NCI-H526 (cell line): ENCODE results near the gene IGSF8.
"Not testable (repeated sequence)": the region's sequence is repeated elsewhere in the genome, so short reads cannot be mapped to it uniquely, and the experiment has no call there.

Experiments
- DNase-seq, 2 experiments: peaks; one replicate each; lab custom pipeline; 2025; lab: John Stamatoyannopoulos, UW

Gene IGSF8

DNA sequence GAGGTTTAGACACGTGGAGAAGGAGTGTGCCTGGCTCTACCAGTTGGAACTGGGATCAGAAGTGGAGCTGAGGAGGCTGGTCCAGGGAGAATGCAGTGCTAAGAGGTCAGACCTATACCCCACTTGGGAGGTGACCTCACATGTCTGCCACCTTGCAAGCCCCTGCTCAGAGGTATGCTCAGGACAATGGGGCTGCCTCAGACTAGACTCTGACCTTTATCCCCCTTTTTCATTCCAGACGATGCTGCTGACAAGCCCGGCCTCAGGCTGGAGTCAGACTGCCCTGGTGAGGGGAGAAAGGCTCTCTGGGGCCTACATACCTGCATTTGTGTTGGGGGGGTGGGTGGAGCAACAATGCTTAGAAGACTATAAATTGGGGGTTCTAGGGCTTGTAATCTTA, 33.7 kb downstream of the IGSF8 start:
- DNase-seq, result no peak

DNA sequence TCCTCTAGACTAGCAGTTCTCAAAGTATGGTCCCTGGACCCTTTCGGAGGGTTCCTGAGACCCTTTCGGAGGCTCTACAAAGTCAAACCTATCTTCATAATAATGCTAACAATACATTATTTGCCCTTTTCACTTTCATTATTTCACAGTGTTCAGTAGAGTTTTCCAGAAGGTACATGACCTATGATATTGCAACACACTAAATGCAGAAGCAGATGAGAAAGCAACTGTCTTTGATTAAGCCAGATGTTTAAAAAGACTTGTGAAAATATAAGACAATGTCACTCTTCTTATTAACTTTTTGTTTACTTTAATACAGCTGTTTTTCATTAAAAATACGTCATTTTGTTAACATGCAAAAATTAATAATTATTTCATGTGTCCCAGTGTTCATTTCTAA, 34.3 kb downstream of the IGSF8 start:
- no peak for DNase-seq

DNA sequence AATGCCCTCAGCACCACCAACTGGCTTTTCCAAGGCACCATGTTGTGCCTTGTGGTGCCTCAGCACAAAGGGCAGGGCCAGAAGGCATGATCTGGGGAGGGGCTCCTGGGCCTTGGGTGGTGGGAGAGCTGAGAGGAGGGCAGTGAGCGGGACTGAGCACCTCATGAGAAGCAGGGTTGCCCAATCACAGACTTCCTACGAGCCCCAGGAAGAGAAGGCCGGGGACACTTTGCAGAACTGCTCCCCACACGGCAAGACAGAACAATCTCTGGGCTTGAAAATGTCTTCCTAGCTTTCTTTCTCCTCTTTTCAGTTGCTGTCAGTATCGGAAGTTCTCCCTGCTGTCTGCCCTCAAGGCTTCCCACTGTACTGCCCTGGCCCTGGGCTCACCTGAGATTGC, 35.2 kb downstream of the IGSF8 start:
- no peak for DNase-seq

DNA sequence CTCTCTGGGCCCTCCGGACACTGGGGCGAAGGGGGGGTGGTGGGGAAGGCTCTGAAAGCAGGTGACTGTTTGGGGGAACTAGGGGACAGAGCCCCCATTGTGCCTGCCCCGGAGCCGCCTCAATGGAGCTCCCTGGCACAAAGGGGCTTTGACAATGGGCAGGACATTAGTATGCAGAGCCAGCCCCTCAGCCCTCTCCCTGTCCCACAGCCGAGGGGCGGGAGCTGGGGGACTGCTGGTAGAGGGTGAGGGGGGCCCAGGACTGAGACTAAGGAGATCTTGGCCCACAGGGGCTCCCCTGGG, 36.2 kb downstream of the IGSF8 start:
- DNase-seq, result no peak

DNA sequence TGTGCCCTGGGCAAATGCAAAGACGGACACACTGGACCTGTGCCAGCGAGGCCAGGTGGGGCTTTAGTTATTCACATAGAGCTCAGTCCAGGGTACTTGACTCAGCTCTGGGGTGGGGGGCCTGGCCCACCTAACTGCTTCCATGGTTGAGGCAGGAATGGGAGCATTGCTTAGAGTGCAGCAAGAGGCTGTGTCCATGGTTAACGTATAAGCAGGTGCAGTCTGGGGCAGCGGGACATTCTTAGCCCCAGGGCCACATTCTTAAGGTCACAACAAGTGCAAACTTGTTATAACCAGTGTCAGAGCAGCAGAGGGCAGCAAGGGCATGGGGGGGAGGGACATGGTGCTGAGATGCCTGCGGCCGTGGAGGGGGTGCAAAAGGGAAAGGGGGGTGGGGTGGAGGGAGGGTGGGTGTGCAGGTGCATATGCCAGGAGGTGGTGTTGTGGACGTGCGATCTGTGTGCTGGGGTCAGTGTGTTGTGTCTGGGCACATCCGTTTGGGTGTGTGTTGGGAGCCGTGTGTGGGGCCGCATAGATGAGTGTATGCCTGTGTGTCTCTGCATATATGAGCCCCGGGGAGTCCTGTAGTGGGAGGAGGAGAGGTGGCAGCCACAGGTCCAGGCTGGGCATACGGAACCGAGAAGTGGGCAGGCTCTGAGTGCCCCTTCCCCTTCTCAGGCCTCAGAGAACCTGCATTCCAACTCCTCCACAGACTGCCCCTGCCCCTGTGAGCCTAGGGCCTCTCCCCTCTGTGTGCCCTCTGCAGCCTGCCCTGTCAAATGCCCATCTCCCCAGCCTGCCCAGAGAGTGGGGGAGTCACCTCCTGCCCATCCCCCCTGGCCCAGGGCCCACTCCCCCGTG, 36.8 kb downstream of the IGSF8 start:
- peak in 1 of 2 experiments; percentile 29 for DNase-seq

DNA sequence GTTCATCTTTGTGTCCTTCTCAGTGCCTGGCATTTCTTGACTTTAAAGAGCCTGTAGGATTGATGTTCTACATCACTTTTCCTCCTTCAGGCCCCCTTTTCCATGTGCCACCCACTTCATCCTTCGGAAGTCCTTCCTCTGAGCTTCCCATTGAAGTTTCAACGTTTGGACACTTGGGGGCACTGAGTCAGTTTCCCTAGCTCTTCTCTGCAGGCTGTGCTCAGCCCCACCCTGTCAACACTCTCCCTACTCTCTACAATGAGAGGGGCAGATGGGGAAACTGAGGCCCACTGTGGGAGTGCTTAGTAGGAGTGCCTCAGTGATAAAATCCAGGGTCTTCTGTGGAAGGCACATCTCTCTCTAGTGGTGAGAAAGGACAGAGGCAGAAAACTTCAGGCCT, 40.3 kb downstream of the IGSF8 start:
- DNase-seq, result no peak

DNA sequence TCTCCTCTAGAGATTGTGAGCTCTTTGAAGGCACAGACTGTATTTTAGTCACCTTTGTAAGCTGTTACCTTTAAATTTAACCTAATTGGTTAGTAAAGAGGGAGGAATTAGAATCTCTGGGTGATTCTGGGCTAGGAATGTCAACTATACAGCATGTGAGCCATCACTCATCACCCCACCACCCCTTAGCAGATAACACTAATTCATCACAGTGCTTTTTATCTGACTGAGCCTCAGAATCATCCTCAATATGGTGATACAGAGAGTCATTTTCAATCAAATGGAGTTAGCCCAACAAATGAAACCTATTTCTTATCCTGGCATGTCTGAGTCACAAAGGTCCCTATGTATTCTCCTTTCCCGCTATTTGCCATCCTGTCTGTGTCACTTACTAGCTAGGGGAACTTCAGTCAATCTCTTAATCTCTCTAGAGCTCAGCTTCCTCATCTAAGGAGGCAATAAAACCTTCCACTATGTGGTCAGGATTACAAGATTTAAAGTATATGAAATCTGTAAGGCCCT, 41.7 kb downstream of the IGSF8 start:
- no peak for DNase-seq

DNA sequence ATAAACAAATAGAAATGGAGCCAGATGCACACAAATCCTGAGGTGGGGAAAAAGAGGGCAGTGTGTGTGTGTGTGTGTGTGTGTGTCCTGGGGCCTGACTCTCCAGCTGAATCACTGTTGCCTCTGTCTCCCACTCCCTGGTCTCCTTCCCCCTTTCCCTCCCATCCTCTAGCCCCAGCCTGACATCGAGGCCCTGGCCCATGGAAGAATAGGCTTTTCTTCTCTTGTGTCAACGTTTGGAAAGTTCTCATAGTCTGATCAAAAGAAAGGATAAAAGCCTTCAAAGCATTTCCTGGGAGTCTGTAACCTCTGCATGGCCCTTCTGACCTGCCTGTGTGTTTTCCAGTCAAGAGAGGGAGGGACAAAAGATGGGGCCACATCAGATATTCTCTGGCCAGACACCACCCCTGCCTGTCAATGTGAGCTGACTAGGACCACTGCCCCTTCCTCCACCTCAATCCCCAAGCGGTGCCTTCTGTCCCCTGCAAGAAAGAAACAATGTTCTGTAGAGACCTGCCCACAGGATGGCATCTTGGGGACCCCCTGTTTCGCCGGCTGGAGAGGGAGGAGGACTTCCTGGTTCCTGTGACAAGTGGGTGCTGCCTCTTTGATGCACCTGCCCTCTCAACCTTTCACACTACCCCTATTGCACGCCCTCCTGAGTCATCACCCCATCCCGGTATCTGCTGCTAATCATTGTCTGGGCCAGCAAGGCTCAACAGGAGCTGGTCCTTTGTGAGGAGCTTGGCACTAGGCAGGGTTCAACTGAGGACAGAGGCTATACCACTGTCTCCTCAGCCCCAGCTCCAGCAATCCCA, 44.7 kb downstream of the IGSF8 start:
- DNase-seq, result no peak

DNA sequence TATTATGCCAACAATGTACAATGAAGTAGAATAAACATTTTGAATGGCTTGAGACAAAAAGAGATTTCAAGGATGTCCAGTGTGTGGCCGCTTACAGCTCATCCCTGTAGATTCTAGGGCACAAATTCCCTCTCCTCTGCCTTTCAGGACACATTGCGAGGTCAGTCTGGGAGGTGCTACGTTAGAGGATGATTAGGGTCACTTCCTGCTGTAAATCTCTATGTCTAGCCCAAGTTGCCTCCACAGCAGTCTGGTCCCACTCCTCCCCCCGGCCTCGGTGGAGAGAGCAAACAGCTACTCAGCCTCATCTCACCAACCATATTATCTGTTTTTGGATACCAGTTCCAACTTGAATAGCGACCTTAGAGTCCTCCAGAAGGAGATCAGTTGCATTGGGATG, 45.5 kb downstream of the IGSF8 start:
- no peak for DNase-seq

DNA sequence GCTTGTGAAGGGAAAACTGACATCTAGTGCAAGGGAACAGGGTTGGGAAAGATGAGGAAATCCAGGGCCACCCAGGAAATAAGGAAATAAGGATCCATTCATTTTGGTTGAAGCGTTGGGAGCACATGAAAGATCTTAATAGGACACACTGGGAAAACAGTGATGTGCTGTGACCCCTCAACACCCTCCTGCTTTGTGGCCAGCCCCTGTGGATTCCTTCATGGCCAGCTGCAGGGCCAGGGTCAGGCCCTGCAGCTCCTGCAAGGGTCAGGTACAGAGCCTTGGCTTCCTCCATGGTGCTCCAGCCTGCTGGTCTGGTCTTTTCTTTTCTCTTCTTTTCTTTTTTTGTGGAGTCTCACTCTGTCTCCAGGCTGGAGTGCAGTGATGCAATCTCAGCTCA, 47.8 kb downstream of the IGSF8 start:
- no peak for DNase-seq

DNA sequence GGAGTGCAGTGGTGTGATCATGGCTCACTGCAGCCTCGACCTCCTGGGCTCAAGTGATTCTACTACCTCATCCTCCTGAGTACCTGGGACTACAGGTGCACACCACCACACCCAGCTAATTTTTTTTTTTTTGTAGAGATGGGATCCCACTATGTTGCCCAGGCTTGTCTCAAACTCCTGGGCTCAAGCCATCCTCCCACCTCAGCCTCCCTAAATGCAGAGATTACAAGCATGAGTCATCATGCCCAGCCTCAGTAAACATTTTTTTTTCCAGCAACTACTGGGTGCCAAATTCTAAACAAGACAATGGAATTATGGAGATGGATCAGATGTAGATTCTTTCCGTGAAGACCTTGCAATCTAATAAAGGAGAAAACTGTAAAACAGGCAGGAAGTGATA, 48.2 kb downstream of the IGSF8 start:
- not testable (repeated sequence) for DNase-seq

DNA sequence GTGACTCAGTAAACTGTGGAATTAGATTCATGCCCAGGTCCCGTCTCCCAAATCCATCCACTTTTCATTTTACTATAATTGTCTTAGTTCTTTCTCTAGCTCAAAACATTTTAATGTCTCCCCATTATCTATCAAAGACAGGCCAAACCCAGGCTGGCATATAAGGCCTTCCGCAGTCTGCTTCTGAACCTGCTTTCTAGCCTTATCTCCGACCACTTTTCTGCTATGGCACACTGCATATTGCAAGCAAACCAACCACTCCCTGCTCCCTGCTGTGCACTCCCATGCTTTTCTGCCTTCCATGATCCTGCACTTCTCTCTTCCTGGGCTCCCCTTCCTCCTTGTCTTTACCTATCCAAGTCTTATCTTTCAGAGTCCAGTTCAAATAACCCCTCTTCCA, 49.3 kb downstream of the IGSF8 start:
- no peak for DNase-seq

DNA sequence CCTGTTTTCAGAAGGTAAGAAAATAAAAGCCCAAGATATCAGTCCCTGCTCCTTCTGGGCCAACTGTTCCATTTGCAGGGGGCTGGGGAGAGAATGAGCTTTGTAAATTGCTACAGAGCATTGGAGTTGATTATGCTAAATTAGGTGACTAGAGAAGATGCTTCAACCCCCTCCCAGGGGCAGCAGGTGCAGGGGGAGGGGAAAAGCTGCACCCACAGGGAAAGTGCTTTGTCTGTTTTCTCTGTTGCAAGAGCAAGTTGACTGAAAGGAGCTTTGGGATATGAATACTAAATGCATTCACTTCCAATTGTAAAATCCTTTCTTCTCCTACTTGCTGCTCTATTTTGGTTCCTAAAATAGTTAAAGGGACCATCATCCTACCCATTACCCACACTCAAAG, 50.1 kb downstream of the IGSF8 start:
- no peak for DNase-seq

DNA sequence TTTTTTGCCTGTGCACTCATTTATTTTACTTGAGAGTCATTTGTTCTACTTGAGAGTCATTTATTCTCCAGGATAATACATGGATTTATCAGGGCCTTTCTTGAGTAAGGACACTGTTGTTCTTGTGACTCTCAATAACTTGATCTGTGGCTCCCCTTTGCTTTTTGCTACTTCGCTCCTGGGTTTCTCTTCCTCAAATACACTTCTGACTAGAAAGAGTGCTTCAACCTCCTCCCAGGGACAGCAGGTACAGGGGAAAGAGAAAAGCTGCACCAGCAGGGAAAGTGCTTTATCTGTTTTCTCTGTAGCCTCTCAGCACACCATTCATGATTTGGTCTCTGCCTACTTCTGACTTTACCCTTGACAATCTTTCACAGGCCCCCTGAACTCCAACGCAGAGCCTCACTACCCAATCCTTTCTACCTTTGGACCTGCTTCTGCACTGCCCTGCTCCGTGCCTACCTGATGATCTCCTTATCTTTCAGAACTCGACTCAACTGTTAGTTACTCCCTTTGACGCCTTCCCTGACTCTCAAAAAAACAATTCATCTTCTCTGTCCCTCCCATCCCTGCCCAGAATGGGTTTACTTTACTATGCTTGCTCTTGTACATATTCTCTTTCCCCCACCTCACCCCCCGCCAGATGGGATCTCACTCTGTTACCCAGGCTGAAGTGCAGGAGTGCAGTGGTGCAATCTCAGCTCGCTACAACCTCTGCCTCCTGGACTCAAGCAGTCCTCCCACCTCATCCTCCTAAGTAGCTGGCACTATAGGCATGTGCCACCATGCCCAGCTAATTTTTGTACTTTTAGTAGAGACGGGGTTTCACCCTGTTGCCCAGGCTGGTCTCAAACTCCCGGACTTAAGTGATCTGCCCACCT, 51.1 kb downstream of the IGSF8 start:
- no peak for DNase-seq

DNA sequence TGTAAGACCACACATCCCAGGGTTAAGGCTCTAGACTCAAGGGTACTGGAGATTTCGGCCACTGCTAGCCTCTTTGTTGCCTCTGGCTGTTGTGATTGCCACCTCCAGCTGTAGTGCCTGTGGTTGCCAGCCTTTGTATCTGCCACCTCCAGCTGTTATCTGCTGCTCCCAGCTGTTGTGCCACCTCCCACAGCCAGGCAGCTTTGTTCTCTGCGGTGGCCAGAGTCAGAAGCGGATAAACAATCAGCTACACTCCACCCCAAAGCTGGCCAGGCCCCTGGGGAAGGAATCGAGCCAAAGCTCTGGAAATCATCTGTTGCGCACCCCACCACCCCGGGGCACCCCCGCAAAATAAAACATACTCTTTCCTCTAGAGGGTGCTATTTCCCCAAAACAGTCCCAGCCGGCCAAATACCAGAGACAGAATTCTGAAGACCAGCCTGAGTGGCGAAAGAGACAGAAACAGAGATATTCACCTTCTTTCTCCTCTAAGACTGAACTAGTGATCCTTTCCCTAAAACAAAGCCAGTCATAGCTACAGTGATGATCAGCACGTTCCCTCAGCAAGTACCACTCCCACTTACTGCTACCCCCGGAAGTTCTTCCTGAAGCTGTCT, 51.8 kb downstream of the IGSF8 start:
- DNase-seq, result peak; percentile 44 to 77

DNA sequence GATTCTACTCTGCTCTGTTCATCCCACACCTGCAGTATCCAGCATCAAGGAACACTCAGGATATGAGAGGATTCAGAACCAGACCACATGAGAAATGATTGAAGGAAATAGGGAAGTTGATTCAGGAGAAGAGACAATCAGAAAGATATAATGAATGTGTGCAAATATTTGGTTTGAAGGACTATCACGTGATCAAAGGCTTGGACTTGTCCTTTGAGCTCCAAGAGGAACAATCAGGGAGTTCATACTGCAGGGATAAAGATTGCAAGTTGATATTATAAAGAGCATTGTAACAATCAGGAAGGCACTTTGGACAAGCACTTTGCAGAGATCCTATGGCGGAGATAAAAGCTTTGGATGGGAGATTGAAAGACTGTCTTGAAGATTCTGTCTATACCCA, 52.8 kb downstream of the IGSF8 start:
- no peak for DNase-seq

DNA sequence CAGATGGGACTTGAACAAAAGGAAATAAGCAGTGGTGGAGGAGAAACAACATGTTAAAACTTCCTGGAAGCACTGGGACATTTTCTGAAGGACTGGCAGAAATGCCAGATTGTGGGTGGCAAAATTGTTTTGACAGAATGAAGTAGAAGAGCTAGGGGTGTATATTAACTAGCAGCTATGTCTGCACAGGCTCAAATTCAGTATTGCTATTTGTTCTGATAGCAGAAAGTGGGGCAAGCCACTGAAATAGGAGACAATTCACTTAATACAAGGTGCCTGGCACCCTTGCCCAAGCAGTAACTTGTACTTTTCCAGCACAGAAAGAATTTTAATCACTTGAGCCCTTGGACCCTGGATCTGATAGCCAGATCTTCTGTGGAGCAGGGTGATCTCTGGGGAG, 54.9 kb downstream of the IGSF8 start:
- no peak for DNase-seq
